SH-SY5Y (cell line): Measurements from ENCODE around the gene LDB3.

Source experiments
- GATA2 ChIP-seq: IDR thresholded peaks from 2 replicates; pipeline ENCODE4 v1.6.1; 2011; ENCODE audit warnings: mild to moderate bottlenecking, low read depth, low read length
- GATA3 ChIP-seq: IDR thresholded peaks from 2 replicates; pipeline ENCODE4 v1.6.1; 2011; ENCODE audit warnings: low read depth, mild to moderate bottlenecking, low read length, moderate library complexity

- no peak for TF ChIP-seq GATA3
- TF ChIP-seq GATA2 = no peak
These were observed 100.2 kb downstream of the LDB3 start for GRCh38 chr10:86768412-86769062.
